Measurements from ENCODE around the gene SMIM7. TPM values are rescaled to one million over a fixed set of nuclear protein-coding genes. Genes with fewer than 3 reads are reported as not detected.

SMIM7 gene
- total RNA-seq, 2 experiments from 2014 or later: 46.5 to 52.2 TPM

Other genes starting within 250 kb of the SMIM7 start
- 10 to 100 TPM; 26.1 to 29.7 TPM for gene EPS15L1, start 188.2 kb downstream of the SMIM7 start, total RNA-seq
- not detected for gene CALR3, start 164.0 kb downstream of the SMIM7 start, total RNA-seq
- 1 to 10 TPM; 2.9 to 4.0 TPM for gene C19orf44, start 163.8 kb downstream of the SMIM7 start, total RNA-seq
- 10 to 100 TPM; 57.9 to 64.8 TPM for gene CHERP, start 117.7 kb downstream of the SMIM7 start, total RNA-seq
- gene SLC35E1, start 87.7 kb downstream of the SMIM7 start, total RNA-seq: 10 to 100 TPM; 51.5 to 72.1 TPM
- gene MED26, start 31.9 kb downstream of the SMIM7 start, total RNA-seq: 10 to 100 TPM; 13.6 to 14.5 TPM
- gene TMEM38A, start 995 bp upstream of the SMIM7 start, total RNA-seq: 1 to 10 TPM in 1 of 2 experiments, under 1 TPM in 1; 0.89 to 1.2 TPM
- not detected for gene NWD1, start 59.7 kb upstream of the SMIM7 start, total RNA-seq
- gene SIN3B, start 169.3 kb upstream of the SMIM7 start, total RNA-seq: 10 to 100 TPM; 27.6 to 28.5 TPM
- not detected for gene F2RL3, start 228.9 kb upstream of the SMIM7 start, total RNA-seq